ENCODE results near the gene KRT2.

Gene KRT2

DNA sequence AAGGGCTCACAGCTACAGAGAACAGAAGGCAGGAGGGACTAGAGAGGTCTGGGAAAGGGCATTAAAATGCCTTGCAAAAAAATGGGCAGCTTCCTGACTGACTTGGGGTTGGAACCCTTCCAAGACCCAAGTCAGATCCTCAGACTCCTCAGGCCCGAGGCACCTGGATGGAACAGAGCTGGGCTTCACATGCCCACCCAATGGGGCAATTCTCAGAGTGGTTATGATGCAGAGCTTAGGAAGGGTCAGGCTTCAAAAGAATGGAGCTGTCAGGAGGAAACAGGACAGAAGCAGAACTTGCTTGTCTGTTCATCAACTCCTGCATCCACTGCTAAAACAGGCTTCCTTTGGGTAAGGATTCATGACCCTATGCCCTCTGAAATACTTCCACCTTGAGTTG lies 37.9 kb upstream of the KRT2 start:
- H3K4me3 ChIP-seq (ENCODE audit: low read length) = no peak overlapping the region
- TF ChIP-seq, protein P1, sequence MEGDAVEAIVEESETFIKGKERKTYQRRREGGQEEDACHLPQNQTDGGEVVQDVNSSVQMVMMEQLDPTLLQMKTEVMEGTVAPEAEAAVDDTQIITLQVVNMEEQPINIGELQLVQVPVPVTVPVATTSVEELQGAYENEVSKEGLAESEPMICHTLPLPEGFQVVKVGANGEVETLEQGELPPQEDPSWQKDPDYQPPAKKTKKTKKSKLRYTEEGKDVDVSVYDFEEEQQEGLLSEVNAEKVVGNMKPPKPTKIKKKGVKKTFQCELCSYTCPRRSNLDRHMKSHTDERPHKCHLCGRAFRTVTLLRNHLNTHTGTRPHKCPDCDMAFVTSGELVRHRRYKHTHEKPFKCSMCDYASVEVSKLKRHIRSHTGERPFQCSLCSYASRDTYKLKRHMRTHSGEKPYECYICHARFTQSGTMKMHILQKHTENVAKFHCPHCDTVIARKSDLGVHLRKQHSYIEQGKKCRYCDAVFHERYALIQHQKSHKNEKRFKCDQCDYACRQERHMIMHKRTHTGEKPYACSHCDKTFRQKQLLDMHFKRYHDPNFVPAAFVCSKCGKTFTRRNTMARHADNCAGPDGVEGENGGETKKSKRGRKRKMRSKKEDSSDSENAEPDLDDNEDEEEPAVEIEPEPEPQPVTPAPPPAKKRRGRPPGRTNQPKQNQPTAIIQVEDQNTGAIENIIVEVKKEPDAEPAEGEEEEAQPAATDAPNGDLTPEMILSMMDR (conservative IDR thresholded peaks at IDR 0.05; ENCODE audit: low read length) = no peak
- no peak for DNase-seq (ENCODE audit: low read depth)

DNA sequence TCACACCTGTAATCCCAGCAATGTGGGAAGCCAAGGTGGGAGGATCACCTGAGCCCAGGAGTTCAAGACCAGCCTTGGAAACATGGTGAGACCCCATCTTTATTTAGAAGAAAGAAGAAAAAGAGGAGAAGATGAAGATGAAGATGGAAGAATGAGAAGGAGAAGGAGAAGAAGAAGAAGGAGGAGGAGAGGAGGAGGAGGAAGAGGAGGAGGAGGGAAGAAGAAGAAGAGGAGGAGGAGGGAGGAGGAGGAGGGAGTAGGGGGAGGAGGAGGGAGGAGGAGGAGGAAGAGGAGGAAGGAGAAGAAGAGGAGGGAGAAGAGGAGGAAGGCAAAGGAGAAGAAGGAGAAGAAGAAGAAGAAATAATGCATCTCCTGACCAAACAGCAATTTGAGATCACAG lies 37.2 kb upstream of the KRT2 start:
- no peak overlapping the region for H3K4me3 ChIP-seq (ENCODE audit: low read length)
- TF ChIP-seq, protein P1 (conservative IDR thresholded peaks at IDR 0.05; ENCODE audit: low read length) = no peak
- DNase-seq (ENCODE audit: low read depth) = no peak

DNA sequence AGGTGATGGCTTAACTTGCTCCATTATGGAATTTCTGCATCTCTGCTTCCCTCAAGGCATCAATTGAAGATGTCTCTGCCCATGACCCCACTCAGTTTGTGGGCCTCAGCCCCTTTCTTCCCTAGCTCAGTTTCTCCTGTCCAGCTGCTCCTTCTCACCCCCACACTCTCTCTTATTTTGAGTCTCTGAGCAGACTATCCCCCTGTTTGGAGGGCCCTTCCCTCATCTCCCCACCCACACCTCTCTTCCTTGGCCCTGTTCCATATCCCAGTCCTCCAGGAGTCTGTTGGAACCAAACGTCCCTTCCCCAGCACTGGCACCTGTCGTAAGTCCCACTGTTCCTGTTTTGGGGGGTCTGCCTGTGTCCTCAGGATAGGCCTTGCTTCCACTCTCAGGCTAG lies 36.5 kb upstream of the KRT2 start:
- DNase-seq (ENCODE audit: low read depth) = no peak
- H3K4me3 ChIP-seq (ENCODE audit: low read length) = no peak overlapping the region
- TF ChIP-seq, protein P1 (conservative IDR thresholded peaks at IDR 0.05; ENCODE audit: low read length) = no peak

DNA sequence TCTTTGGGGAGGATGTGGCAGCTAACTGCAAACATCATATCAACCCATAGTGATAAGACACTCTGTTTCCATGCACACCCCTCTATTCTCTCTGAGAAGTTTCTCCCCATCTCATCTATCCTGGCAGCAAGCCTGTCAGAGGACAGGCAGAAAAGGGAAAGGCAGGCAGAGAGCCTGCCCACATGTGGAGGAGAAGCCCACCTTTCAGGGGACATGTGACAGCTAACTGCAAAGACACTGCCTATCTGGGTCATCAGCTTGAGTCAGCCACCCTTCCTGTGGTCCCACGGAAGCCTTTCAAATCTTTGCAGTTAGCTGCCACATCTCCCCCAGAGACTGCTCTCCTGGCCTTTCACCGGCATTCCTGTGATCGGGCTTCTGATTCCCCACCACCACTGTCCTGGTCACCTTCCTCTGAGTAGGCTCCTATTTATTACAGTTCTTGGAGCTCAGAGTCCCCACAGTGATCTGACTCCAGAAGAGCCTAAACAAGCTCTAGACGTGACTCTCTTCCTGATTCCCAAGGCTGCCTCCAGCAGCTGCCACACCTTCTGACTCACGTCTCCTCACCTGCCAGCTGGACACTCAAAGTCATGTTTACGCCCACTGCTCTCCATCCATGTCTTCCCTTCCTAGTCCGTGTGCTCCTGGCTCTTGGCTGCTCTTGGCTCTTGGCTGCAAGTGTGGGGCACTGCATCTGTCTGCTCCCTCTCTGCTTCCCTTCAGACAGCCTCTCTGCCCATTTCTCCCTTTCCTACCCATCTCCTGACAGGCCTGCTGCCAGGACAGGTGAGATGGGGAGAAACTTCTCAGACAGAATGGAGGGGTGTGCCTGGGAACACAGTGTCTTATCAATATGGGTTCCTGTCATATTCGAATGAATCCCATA lies 35.7 kb upstream of the KRT2 start:
- no peak overlapping the region for H3K4me3 ChIP-seq (ENCODE audit: low read length)
- TF ChIP-seq, protein P1 (conservative IDR thresholded peaks at IDR 0.05; ENCODE audit: low read length) = no peak
- DNase-seq (ENCODE audit: low read depth) = no peak

DNA sequence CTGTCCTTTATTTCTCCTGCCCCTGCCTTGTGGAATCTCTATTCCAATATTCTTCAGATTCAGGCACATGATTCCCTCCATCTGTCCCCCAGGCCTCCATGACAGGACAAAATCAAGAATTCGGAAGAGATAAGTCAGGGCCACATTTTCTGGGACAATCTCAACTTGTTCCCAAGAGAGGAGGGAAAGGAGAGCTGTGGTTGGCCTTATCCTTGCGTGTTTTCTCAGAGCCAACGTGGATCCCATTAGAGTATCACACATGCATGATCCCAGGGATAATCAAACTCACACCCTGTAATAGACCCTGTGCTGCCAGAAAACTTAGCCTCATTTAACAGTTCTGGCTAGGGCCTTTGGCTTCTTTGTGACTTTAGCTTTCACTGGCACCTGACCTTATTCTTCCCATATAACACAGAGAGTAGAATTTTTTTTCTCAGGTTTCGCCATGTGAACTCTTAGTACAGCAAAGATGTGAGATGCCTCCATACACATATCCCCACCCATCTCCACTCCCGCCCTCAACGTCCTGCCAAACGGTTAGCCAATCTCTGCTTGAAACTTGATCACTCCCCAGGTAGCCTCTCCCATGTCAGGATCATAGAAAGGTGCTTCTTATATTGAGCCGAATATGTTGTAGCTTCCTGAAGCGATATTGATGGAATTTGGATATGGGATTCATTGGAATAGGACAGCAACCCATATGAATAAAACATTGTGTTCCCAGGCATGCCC lies 34.9 kb upstream of the KRT2 start:
- TF ChIP-seq, protein P1 (conservative IDR thresholded peaks at IDR 0.05; ENCODE audit: low read length) = no peak
- DNase-seq (ENCODE audit: low read depth) = no peak
- no peak overlapping the region for H3K4me3 ChIP-seq (ENCODE audit: low read length)

DNA sequence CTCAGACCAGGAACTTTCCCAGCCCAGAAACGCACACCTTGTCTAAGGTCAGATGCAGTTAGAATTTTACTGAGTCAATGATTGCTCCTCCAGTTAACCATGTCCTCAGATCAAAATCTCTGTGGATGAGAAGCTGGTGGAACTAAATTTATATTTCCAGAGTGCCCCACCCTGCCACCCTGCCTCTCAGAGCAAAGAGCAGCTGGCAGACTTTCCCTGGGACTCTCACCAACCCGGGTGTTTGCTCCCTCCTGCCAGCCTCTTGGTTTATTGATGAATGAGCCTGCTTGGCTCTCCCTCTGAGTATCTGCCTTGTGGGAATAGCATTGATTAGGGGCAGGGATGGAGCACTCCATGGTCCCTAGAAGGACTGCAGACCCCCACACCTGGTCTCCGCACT lies 34.1 kb upstream of the KRT2 start:
- TF ChIP-seq, protein P1 (conservative IDR thresholded peaks at IDR 0.05; ENCODE audit: low read length) = no peak
- no peak overlapping the region for H3K4me3 ChIP-seq (ENCODE audit: low read length)
- no peak for DNase-seq (ENCODE audit: low read depth)
